Neutrophil (primary cell): ENCODE data around the gene SCRG1.

ENCODE experiments used
- H3K27ac ChIP-seq: fragments of 200-600 bp; sonication (generic); 2 replicates; pipeline ENCODE4 v1.5.1; 2016; ENCODE audit warnings: mild to moderate bottlenecking, moderate library complexity
- H3K27me3 ChIP-seq: fragments of 200-600 bp; sonication (generic); 2 replicates; pipeline ENCODE4 v1.6.0; 2016; ENCODE audit warnings: mild to moderate bottlenecking
- H3K36me3 ChIP-seq: fragments of 200-600 bp; sonication (generic); 2 replicates; pipeline ENCODE4 v1.5.1; 2017
- H3K4me1 ChIP-seq, 2 experiments: fragments of 200-600 bp in 1 of 2; sonication (generic) in 1 of 2; 1 replicate in 1 of 2; 2 replicates in 1 of 2; pipeline versions ENCODE4 v1.5.1 to v1.6.1; 2013 to 2016; ENCODE audit warnings: low read depth in 1 of 2, low read length in 1 of 2, mild to moderate bottlenecking in 1 of 2, moderate library complexity in 1 of 2; ENCODE audit not compliant: control insufficient read depth in 1 of 2, insufficient read depth in 1 of 2
- H3K4me3 ChIP-seq, 2 experiments: fragments of 200-600 bp in 1 of 2; sonication (generic) in 1 of 2; 1 replicate in 1 of 2; 2 replicates in 1 of 2; pipeline ENCODE4 v1.5.1; 2013 to 2016; ENCODE audit warnings: low read depth in 1 of 2, low read length in 1 of 2, mild to moderate bottlenecking in 1 of 2, moderate library complexity in 1 of 2
- H3K9me3 ChIP-seq: fragments of 200-600 bp; sonication (generic); 2 replicates; pipeline ENCODE4 v1.5.1; 2016
- CTCF ChIP-seq: fragments of 200-600 bp; sonication (generic); IDR thresholded peaks from 2 replicates; pipeline ENCODE4 v1.5.1; 2016; ENCODE audit warnings: antibody characterized with exemption

The SCRG1 gene

GRCh38 chr4:173440888-173441287, 42.0 kb upstream of the SCRG1 start:
- Histone ChIP-seq H3K27me3 (no peaks in the 10 kb centered on the region), H3K27ac (no peak overlapping the region), H3K36me3 (no peaks in the 10 kb centered on the region), H3K4me3 (no peak overlapping the region), H3K4me1 (no peaks in the 10 kb centered on the region), H3K9me3 (no peaks in the 10 kb centered on the region)
- no peak for TF ChIP-seq CTCF

GRCh38 chr4:173436771-173437265, 37.9 kb upstream of the SCRG1 start:
- TF ChIP-seq CTCF: no peak
- Histone ChIP-seq H3K27ac (no peak overlapping the region), H3K27me3 (no peaks in the 10 kb centered on the region)

DNA sequence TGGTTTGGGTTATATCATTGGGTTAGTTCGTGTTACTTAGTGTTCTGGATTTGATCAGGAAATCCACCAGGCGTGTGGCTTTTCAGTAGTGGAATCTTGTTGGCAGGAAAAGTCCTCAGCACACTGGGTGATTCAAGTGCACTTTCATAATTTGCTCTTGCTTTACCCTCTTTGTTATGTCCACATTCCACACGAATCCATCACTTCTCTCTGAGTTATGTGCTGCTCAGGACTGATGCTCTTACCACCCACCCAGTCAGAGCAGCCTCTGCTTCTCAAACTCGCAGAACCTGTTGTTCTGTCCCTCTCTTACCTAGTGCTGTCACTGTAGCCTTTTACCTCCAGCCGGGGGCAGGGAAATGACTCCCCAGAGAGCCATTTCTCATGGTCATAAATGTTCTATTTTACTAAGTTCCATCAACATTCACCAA, 37.2 kb upstream of the SCRG1 start:
- Histone ChIP-seq H3K27me3 (no peaks in the 10 kb centered on the region), H3K36me3 (no peaks in the 10 kb centered on the region), H3K9me3 (no peaks in the 10 kb centered on the region), H3K27ac (no peak overlapping the region), H3K4me3 (no peak overlapping the region), H3K4me1 (no peaks in the 10 kb centered on the region)
- TF ChIP-seq CTCF: no peak

More at GRCh38 chr4:173436771-173437265, 37.9 kb upstream of the SCRG1 start:
- no peaks in the 10 kb centered on the region for H3K36me3 ChIP-seq
- no peaks in the 10 kb centered on the region for H3K9me3 ChIP-seq
- no peaks in the 10 kb centered on the region for H3K4me1 ChIP-seq
- no peak overlapping the region for H3K4me3 ChIP-seq

DNA sequence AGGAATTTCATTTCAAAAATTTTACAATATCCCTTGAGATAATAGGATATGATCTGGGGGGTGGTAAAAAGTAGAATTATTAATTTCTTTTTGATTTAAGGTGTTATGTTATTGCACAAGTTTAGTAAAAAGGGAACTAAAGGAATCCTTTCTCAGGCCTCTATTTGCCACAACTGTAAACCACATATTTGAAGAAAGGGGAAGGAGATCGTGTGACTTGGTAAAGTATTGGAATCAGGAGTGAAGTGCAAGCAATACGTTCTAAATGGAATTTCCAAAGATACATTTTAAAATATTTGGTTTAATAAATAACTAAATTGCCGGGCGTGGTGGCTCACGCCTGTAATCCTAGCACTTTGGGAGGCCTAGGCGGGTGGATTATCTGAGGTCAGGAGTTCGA, 35.3 kb upstream of the SCRG1 start:
- no peak for TF ChIP-seq CTCF
- no peaks in the 10 kb centered on the region for H3K27me3 ChIP-seq
- no peaks in the 10 kb centered on the region for H3K36me3 ChIP-seq
- no peak overlapping the region for H3K27ac ChIP-seq
- H3K4me3 ChIP-seq: no peak overlapping the region
- H3K4me1 ChIP-seq: no peaks in the 10 kb centered on the region
- H3K9me3 ChIP-seq: no peaks in the 10 kb centered on the region

GRCh38 chr4:173433447-173433846, 34.5 kb upstream of the SCRG1 start:
- Histone ChIP-seq H3K4me1 (no peaks in the 10 kb centered on the region), H3K27me3 (no peaks in the 10 kb centered on the region), H3K9me3 (no peaks in the 10 kb centered on the region), H3K4me3 (no peak overlapping the region), H3K27ac (no peak overlapping the region), H3K36me3 (no peaks in the 10 kb centered on the region)
- TF ChIP-seq CTCF: no peak

- Histone ChIP-seq H3K27ac (no peak overlapping the region), H3K4me1 (no peaks in the 10 kb centered on the region), H3K9me3 (no peaks in the 10 kb centered on the region), H3K36me3 (no peaks in the 10 kb centered on the region), H3K4me3 (no peak overlapping the region), H3K27me3 (no peaks in the 10 kb centered on the region)
- no peak for TF ChIP-seq CTCF
These were observed 33.5 kb upstream of the SCRG1 start for GRCh38 chr4:173432430-173432829.
